HEK293T (cell line): ENCODE data around the gene IER5.

Experiments used
- ARNT ChIP-seq: fragments of 450-650 bp; IDR thresholded peaks from 2 replicates; pipeline ENCODE4 v1.6.1; 2017; ENCODE audit warnings: mild to moderate bottlenecking
- BHLHE40 ChIP-seq: fragments of 450-650 bp; IDR thresholded peaks from 2 replicates; pipeline ENCODE4 v1.6.1; 2016; ENCODE audit warnings: mild to moderate bottlenecking, moderate library complexity, borderline replicate concordance
- ELF4 ChIP-seq: fragments of 450-650 bp; IDR thresholded peaks from 2 replicates; pipeline ENCODE4 v1.6.1; 2017; ENCODE audit warnings: antibody characterized with exemption
- FOXM1 ChIP-seq: fragments of 450-650 bp; IDR thresholded peaks from 2 replicates; pipeline ENCODE4 v1.6.1; 2017; ENCODE audit warnings: mild to moderate bottlenecking, borderline replicate concordance
- NFRKB ChIP-seq: fragments of 450-650 bp; IDR thresholded peaks from 2 replicates; pipeline ENCODE4 v1.6.1; 2016; ENCODE audit warnings: mild to moderate bottlenecking, moderate library complexity
- SP1 ChIP-seq: fragments of 450-650 bp; IDR thresholded peaks from 2 replicates; pipeline ENCODE4 v1.6.1; 2017
- SUZ12 ChIP-seq: fragments of 450-650 bp; IDR thresholded peaks from 2 replicates; pipeline ENCODE4 v1.6.1; 2016; ENCODE audit warnings: mild to moderate bottlenecking
- ZNF384 ChIP-seq: fragments of 450-650 bp; IDR thresholded peaks from 2 replicates; pipeline ENCODE4 v1.6.1; 2016

DNA sequence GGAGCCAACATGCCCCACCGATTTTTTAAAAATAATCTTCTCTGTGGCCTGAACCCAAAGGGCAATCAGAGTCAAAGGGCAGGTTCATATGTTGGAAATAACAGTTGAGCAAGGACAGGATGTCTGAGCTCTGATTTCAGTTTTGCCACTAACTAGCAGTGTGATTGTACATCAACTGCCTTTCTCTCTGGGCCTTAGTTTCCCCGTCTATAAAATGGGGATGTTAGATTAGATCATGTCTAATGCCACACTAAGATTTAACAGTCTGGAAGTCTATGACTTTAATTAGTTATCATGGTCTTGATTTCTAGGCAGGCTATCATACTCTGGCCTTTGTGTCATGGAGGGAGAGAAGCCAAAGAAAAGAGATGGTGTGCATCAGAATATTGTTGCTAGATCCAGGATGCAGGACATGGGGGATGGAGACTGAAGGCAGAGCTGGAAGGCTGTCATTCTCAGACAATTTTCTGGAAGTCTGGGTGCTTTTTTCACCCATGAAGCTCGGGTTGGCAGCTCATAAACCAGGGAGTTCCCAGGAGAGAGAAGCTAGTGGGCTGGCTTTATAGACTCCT lies 28.4 kb downstream of the IER5 start:
- TF ChIP-seq BHLHE40 (no peak), FOXM1 (no peak), NFRKB (no peak), SUZ12 (no peak), ARNT (no peak), ZNF384 (no peak), ELF4 (no peak), SP1 (no peak)
